HL-60 (cell line): ENCODE measurements around the gene CYP27B1.

ENCODE experiments used
- POLR2AphosphoS5 ChIP-seq: IDR thresholded peaks from 2 replicates; pipeline ENCODE4 v1.6.1; 2012; ENCODE audit warnings: low read depth
- TF ChIP-seq, protein P1 (sequence below): IDR thresholded peaks from one replicate; pipeline ENCODE4 v1.5.1; 2011; ENCODE audit warnings: low read length, control low read depth, inconsistent platforms; ENCODE audit not compliant: insufficient read depth

GRCh38 chr12:57722716-57723629 is 43.9 kb downstream of the CYP27B1 start:
- TF ChIP-seq, protein P1, sequence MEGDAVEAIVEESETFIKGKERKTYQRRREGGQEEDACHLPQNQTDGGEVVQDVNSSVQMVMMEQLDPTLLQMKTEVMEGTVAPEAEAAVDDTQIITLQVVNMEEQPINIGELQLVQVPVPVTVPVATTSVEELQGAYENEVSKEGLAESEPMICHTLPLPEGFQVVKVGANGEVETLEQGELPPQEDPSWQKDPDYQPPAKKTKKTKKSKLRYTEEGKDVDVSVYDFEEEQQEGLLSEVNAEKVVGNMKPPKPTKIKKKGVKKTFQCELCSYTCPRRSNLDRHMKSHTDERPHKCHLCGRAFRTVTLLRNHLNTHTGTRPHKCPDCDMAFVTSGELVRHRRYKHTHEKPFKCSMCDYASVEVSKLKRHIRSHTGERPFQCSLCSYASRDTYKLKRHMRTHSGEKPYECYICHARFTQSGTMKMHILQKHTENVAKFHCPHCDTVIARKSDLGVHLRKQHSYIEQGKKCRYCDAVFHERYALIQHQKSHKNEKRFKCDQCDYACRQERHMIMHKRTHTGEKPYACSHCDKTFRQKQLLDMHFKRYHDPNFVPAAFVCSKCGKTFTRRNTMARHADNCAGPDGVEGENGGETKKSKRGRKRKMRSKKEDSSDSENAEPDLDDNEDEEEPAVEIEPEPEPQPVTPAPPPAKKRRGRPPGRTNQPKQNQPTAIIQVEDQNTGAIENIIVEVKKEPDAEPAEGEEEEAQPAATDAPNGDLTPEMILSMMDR = no peak
- TF ChIP-seq POLR2AphosphoS5 = peak; percentile 7
